Right lobe of liver (tissue), 4 donors: ENCODE data around the gene KLHL15.

ENCODE experiments used
- POLR2A ChIP-seq: fragments of 450-650 bp; IDR thresholded peaks from one replicate; pipeline ENCODE4 v1.6.1; 2017; ENCODE audit warnings: antibody characterized with exemption, mild to moderate bottlenecking
- TF ChIP-seq, protein P1 (sequence below), 4 donors: fragments of 200-600 bp in 3 of 4; fragments of 450-650 bp in 1 of 4; IDR thresholded peaks; one replicate each; pipeline versions ENCODE4 v1.5.1 to v1.8.0; 2016 to 2022; ENCODE audit warnings: antibody characterized with exemption in 4 of 4, mild to moderate bottlenecking in 2 of 4
- donor health status: DM: no; HTN: no; CAD: no.
- donor health status: DM: no; HTN: no; CAD: no.
- donor health status: DM: no; HTN: yes; CAD: no.

GRCh38 chrX:23982891-23983290 lies 44.1 kb downstream of the KLHL15 start:
- TF ChIP-seq, protein P1, sequence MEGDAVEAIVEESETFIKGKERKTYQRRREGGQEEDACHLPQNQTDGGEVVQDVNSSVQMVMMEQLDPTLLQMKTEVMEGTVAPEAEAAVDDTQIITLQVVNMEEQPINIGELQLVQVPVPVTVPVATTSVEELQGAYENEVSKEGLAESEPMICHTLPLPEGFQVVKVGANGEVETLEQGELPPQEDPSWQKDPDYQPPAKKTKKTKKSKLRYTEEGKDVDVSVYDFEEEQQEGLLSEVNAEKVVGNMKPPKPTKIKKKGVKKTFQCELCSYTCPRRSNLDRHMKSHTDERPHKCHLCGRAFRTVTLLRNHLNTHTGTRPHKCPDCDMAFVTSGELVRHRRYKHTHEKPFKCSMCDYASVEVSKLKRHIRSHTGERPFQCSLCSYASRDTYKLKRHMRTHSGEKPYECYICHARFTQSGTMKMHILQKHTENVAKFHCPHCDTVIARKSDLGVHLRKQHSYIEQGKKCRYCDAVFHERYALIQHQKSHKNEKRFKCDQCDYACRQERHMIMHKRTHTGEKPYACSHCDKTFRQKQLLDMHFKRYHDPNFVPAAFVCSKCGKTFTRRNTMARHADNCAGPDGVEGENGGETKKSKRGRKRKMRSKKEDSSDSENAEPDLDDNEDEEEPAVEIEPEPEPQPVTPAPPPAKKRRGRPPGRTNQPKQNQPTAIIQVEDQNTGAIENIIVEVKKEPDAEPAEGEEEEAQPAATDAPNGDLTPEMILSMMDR (IDR thresholded peaks at IDR 0.05): no peak
- no peak for TF ChIP-seq POLR2A
